GM12875 (cell line): ENCODE results near the gene ACVR1B.

Source experiments
- H3K4me3 ChIP-seq: one replicate; pipeline ENCODE4 v1.5.1; 2011; ENCODE audit warnings: low read depth, low read length, control low read depth
- CTCF ChIP-seq: IDR thresholded peaks from 2 replicates; pipeline ENCODE4 v1.5.1; 2011; ENCODE audit warnings: low read depth, mild to moderate bottlenecking, control low read depth, inconsistent platforms, low read length, moderate library complexity, borderline replicate concordance; ENCODE audit not compliant: insufficient read depth

Gene ACVR1B

GRCh38 chr12:52032804-52033445 is 81.4 kb downstream of the ACVR1B start:
- no peak for TF ChIP-seq CTCF
- peak overlapping the region; percentile 28 for H3K4me3 ChIP-seq

- H3K4me3 ChIP-seq: peak overlapping the region; percentile 28
- no peak for TF ChIP-seq CTCF
These were observed 82.1 kb downstream of the ACVR1B start for GRCh38 chr12:52033446-52034140.

- TF ChIP-seq CTCF: no peak
- H3K4me3 ChIP-seq: no peak overlapping the region
These were observed 83.7 kb downstream of the ACVR1B start for GRCh38 chr12:52035190-52035589.

- TF ChIP-seq CTCF: no peak
These were observed 84.4 kb downstream of the ACVR1B start for GRCh38 chr12:52035926-52036325.

GRCh38 chr12:52036587-52037171 is 85.2 kb downstream of the ACVR1B start:
- no peak for TF ChIP-seq CTCF
- peak overlapping the region; percentile 36 for H3K4me3 ChIP-seq

More at GRCh38 chr12:52035926-52036325, 84.4 kb downstream of the ACVR1B start:
- no peak overlapping the region for H3K4me3 ChIP-seq

- peak overlapping the region; percentile 45 for H3K4me3 ChIP-seq
- TF ChIP-seq CTCF: no peak
These were observed 85.9 kb downstream of the ACVR1B start for GRCh38 chr12:52037248-52037861.
